Measurements from ENCODE around the gene CLDN7.
"Not testable (repeated sequence)": the region's sequence is repeated elsewhere in the genome, so short reads cannot be mapped to it uniquely, and the experiment has no call there.

CLDN7 gene

DNA sequence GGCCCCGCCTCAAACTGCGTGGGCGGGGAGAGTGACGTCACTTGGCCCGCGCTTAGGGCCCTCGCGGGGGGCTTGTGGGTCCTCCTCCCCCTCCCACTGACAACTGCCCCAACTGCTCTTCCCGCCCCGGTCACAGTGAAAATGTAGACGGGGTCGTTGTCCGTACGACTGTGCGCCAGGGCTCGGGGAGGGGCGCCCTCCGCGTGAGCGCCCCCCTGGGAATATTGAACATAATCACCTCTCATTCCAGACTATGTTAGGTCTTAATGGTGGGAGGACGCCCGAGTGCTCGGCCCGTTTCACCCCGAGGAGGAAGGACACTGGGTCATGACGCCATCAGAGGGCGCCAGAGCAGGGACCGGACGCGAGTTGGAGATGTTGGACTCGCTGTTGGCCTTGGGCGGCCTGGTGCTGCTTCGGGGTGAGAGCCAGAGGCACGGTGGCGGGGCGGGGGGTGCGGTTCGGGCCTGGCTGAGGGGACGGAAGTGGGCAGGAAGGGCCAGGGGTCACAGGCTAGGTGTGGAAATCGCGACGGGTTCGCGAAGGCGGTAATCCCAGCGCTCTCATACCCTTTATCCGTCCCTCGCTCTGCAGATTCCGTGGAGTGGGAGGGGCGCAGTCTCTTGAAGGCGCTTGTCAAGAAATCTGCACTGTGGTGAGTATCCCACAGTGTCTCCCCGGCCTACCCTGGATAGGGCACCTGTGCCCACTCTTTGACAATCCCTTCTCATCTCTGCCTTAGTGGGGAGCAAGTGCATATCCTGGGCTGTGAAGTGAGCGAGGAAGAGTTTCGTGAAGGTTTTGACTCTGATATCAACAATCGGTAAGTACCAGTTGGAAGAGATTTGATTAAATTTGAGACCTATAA lies 9.9 kb downstream of the CLDN7 start, which contains the start of gene ELP5:
Gene ELP5, plus strand, starts transcription at position 40 of the 868 bp plus-strand sequence. Its CDS starts 336 bp downstream, at position 376.
- peak; percentile 91 for DNase-seq

DNA sequence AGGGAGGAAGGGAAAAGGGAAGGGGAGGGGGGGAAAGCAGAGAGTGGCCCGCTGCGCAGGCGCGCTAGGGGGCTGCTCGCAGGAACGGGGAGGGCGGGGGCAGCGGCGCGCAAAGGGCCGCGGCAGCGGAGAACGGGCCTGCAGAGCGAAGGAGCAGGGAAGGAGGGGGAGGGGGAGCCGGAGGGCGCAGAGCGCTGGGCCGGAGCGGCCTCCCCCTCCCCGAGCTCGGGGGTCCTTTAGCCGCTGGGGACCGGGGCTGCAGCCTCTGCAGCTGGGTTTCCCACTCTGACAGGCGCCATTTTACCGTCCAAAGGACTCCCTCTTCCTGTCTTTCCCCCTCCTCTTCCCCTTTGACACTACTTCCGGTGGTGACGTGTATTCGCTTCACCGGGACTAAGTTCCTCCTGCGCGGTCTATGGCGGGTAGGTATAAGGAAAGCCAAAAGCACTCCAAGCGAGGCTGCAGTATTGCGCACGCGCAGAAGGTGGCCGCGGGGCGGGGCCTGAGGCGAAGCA lies 10.6 kb downstream of the CLDN7 start, which contains the start of gene CTDNEP1:
Gene CTDNEP1, minus strand, starts transcription at position 74 of the 515 bp plus-strand sequence. CDS start 438 bp downstream, outside the sequence.
- peak; percentile 99 for DNase-seq

- no peak for DNase-seq
Measured at GRCh38 chr17:7250695-7251627, 11.3 kb downstream of the CLDN7 start.

DNA sequence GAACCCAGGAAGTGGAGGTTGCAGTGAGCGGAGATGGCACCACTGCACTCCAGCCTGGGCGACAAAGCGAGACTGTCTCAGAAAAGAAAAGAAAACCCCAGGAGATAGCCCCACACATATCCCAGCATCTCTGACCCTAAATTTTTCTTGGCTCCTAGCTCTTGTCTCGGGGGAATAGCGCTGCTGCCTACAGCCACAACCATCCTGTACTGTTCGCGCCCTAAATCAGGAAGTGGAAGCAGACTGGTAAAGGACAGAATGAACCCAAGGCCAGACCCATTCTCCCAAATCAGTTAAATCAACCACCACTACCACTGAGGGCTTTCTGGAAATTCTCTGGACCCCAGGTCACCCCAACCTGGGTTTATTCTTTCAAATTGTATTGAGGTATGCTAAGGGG lies 12.4 kb downstream of the CLDN7 start:
- DNase-seq = no peak

GRCh38 chr17:7249214-7249613 lies 13.1 kb downstream of the CLDN7 start:
- no peak for DNase-seq

DNA sequence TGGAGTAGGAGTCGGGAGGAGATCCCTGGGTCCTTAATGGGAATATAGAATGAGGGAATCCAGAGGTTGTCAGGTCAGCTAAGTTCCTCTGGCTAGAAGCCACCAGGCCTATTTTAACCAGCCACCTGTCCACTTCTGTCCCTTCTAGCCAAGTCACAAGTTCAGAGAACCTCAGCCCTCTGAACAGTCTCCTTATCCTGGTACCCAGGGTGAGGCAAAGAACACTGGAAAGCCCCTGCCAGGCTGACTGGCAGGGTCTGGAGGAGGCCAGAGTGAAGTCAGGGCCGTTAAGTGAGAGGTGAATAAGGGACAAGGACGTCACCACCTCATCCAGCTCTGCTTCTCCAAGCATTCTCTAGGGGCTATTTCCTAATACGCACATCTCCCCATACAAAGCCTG lies 13.5 kb downstream of the CLDN7 start:
- DNase-seq = no peak

DNA sequence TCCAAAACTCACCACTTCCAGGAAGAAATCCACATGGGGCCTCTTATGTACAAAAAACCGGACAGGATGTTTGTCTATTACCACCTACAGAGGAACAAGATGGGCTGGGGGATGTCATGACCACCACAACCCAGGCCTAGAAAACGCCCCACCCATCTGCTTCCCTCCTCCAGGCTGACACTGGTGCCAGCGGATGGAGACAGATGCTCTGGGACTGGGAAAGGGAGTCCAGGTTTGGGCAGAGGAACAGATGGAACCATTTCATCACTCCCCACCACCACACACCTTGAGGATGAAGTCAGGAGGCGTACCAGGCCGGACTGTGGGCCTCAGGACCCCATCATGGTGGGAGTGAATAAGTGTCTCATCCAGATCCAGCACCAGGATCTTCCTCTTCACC lies 15.5 kb downstream of the CLDN7 start:
- no peak for DNase-seq

- DNase-seq = not testable (repeated sequence)
Measured at GRCh38 chr17:7243838-7244237, 18.4 kb downstream of the CLDN7 start.

DNA sequence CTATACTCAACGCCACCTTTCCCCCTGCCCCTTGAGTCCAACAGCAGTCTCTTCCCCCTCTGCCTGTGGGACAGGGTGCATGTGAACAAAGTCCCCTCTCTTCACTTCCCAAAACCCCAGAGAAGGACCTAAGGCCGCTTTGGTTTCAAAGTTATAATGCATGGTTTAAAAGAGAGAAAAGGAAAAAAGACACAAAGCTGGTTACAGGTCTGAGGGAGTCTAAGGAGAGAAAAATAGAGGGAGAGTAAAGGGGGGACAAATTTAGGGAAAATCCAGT lies 18.9 kb downstream of the CLDN7 start:
- DNase-seq = no peak

GRCh38 chr17:7242717-7243452 lies 19.4 kb downstream of the CLDN7 start:
- peak; percentile 94 for DNase-seq

- peak; percentile 86 for DNase-seq
Measured at GRCh38 chr17:7241783-7242716, 20.2 kb downstream of the CLDN7 start, which contains the start of gene GABARAP. Gene GABARAP (minus strand): TSS chr17:7242449. CDS start chr17:7242330, 119 bp downstream.

GRCh38 chr17:7241090-7241733 lies 21.1 kb downstream of the CLDN7 start:
- peak; percentile 48 for DNase-seq

DNA sequence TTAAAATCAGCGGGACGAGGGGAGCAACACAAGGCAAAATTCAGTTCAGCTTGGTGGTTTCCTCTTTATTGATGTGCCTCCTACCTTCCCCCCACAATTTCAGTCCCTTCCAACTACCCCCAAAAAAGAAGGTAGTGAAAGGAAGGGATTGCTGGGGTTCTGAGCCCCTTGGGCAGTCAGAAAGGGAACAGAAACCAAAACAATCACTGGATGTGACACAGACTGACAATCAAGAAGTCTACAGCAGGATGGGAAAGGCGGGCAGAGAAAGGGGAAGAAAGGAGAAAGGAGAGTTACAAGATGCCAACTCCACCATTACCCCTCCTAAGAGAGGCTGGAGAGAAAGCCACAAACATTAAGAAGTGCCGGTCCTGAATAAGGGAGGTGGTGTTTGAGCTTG lies 21.9 kb downstream of the CLDN7 start:
- DNase-seq = no peak

GRCh38 chr17:7239091-7240027 lies 22.9 kb downstream of the CLDN7 start, which contains the start of gene PHF23:
Gene PHF23 (minus strand): TSS chr17:7239457. CDS start chr17:7239279, 178 bp downstream.
- DNase-seq = peak; percentile 99

- DNase-seq = peak; percentile 54
Measured at GRCh38 chr17:7238420-7239090, 23.7 kb downstream of the CLDN7 start.

- DNase-seq = peak; percentile 73
Measured at GRCh38 chr17:7237761-7238419, 24.4 kb downstream of the CLDN7 start.

- no peak for DNase-seq
Measured at GRCh38 chr17:7237266-7237760, 25.0 kb downstream of the CLDN7 start.

DNA sequence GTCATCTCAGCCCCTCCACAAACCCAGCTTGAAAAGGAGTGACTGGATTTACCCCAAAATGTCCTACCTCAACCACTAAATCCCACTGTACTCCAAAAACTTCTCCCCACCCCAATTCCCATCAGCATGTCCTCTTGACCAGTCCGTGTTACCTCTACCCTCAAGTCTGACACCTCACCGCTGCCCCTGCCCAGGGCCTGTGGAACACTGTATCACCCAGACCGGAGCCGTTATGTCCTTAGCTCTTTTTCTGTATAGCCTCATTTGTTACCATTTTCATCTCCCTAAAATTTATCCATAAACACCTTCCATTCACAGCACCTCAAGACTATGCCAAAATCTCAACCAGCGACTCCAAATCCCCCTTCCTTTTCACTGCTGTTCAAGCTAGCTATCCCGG lies 25.5 kb downstream of the CLDN7 start:
- no peak for DNase-seq
